Erythroblast (primary cell): ENCODE results near the gene ADAM17.

Experiments used
- GATA1 ChIP-seq: IDR thresholded peaks from 2 replicates; pipeline ENCODE4 v1.6.1; 2011; ENCODE audit warnings: low read depth, mild to moderate bottlenecking, control low read depth, low read length, moderate library complexity
- POLR2A ChIP-seq: IDR thresholded peaks from 2 replicates; pipeline ENCODE4 v1.6.1; 2011; ENCODE audit warnings: mild to moderate bottlenecking, low read length

DNA sequence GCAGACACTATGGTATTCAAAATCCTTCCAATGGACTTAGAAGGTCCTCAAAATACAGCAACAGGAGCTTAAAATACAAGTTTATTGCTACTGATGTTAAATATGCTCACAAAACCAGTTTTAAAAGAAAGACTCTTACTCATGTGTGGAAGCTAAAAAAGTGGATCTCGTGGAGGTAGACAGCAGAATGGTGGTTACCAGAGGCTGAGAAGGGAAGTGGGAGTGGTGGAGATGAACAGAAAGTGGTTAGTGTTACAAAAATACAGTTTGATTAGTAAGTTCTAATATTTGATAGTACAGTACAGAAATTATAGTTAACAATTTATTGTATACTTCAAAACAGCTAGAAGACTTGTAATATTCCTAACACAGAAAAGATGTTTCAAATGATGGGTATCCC, 12.1 kb downstream of the ADAM17 start:
- no peak for TF ChIP-seq GATA1
- no peak for TF ChIP-seq POLR2A
